ENCODE measurements around the gene PRKCA. TPM values are rescaled to one million over a fixed set of nuclear protein-coding genes. Genes with fewer than 3 reads are reported as not detected.

Gene PRKCA
- total RNA-seq, 1 donor from 2014 or later = 16.4 TPM

DNA sequence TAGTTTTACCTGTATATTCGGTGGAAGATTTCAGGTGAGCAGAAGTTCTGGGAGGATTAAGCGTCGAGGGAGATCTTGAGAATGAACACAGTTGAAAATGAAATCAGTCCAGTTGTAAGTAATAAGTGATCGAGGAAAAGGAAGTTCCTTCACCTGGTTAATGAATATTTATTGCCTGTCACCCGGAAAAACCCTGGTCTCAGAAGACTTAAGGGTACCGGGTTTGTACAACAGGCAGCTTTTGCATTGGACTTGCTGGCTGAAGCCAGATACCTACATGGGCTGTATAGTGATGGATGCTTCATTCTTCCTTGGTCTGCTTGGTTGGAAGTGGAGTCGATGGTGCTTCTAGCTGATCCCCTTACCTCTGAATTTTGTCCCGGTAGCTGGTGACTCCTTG, 72.7 kb downstream of the PRKCA start:
- Mint-ChIP-seq H3K4me3 (ENCODE audit: low read depth) (no peak overlapping the region), H3K36me3 (ENCODE audit: insufficient read depth) (no peaks in the 10 kb centered on the region), H3K9me3 (ENCODE audit: low read depth) (no peaks in the 10 kb centered on the region), H3K27ac (peak overlapping the region; percentile 20), H3K4me1 (ENCODE audit: low read depth) (peaks cover 29% of the 10 kb centered on the region), H3K27me3 (no peaks in the 10 kb centered on the region)
- no peak for DNase-seq (ENCODE audit: low spot score, unreplicated experiment)
- TF ChIP-seq CTCF (IDR thresholded peaks at IDR 0.05; ENCODE audit: unreplicated experiment) = no peak

- Mint-ChIP-seq H3K27ac (no peak overlapping the region), H3K9me3 (ENCODE audit: low read depth) (no peaks in the 10 kb centered on the region), H3K27me3 (no peaks in the 10 kb centered on the region), H3K4me1 (ENCODE audit: low read depth) (peaks cover 26% of the 10 kb centered on the region), H3K4me3 (ENCODE audit: low read depth) (no peak overlapping the region), H3K36me3 (ENCODE audit: insufficient read depth) (no peaks in the 10 kb centered on the region)
- DNase-seq (ENCODE audit: low spot score, unreplicated experiment) = no peak
- no peak for TF ChIP-seq CTCF (IDR thresholded peaks at IDR 0.05; ENCODE audit: unreplicated experiment)
These were observed 75.9 kb downstream of the PRKCA start for GRCh38 chr17:66378296-66378695.

GRCh38 chr17:66379544-66379943, 77.1 kb downstream of the PRKCA start:
- TF ChIP-seq CTCF (IDR thresholded peaks at IDR 0.05; ENCODE audit: unreplicated experiment) = no peak
- Mint-ChIP-seq H3K27ac (no peak overlapping the region), H3K9me3 (ENCODE audit: low read depth) (no peaks in the 10 kb centered on the region), H3K36me3 (ENCODE audit: insufficient read depth) (no peaks in the 10 kb centered on the region), H3K4me1 (ENCODE audit: low read depth) (peaks cover 16% of the 10 kb centered on the region), H3K4me3 (ENCODE audit: low read depth) (no peak overlapping the region), H3K27me3 (no peaks in the 10 kb centered on the region)
- no peak for DNase-seq (ENCODE audit: low spot score, unreplicated experiment)

- no peaks in the 10 kb centered on the region for H3K27me3 Mint-ChIP-seq
- TF ChIP-seq CTCF (IDR thresholded peaks at IDR 0.05; ENCODE audit: unreplicated experiment) = no peak
- H3K4me1 Mint-ChIP-seq (ENCODE audit: low read depth) = peaks cover 12% of the 10 kb centered on the region
- no peaks in the 10 kb centered on the region for H3K9me3 Mint-ChIP-seq (ENCODE audit: low read depth)
- no peak overlapping the region for H3K27ac Mint-ChIP-seq
- no peaks in the 10 kb centered on the region for H3K36me3 Mint-ChIP-seq (ENCODE audit: insufficient read depth)
- H3K4me3 Mint-ChIP-seq (ENCODE audit: low read depth) = no peak overlapping the region
- DNase-seq (ENCODE audit: low spot score, unreplicated experiment) = no peak
These were observed 77.6 kb downstream of the PRKCA start for GRCh38 chr17:66379996-66380395.

DNA sequence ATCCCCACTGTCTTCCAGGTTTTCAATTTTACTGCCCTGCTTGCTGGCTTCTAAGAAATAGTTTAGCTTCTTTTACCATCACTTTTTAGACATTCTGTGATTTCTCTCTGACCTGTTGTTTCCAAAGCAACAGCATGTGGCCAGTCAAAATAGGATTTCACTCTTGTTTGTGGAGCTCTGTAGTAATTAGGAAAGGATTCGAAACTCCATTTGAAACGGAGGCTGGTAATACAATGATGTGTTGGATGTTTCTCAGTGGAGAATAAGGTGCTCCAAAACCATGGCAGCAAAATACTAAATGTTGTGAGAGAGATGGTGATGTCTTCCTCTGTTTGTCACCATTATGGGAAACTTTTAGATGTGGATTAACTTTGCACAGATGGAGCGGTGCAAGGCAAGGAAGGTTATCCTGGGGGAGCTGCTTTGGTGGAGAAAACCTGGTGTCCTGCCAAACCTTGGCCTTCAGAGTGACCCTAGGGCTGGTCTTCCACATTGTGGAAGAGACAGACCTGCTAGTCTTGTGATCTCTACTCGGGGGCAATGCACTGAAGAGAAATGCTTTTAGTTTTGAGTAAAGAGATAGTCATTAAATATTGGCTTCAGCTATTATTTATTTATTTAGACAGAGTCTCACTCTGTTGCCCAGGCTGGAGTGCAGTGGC, 79.4 kb downstream of the PRKCA start:
- H3K9me3 Mint-ChIP-seq (ENCODE audit: low read depth) = no peaks in the 10 kb centered on the region
- no peak overlapping the region for H3K4me3 Mint-ChIP-seq (ENCODE audit: low read depth)
- H3K27me3 Mint-ChIP-seq = no peaks in the 10 kb centered on the region
- peaks cover 3% of the 10 kb centered on the region for H3K4me1 Mint-ChIP-seq (ENCODE audit: low read depth)
- DNase-seq (ENCODE audit: low spot score, unreplicated experiment) = no peak
- no peaks in the 10 kb centered on the region for H3K36me3 Mint-ChIP-seq (ENCODE audit: insufficient read depth)
- no peak for TF ChIP-seq CTCF (IDR thresholded peaks at IDR 0.05; ENCODE audit: unreplicated experiment)
- H3K27ac Mint-ChIP-seq = no peak overlapping the region

Data from progenitor cell of endocrine pancreas (in vitro differentiated cells).